Hepatic stellate cell (primary cell): Measurements from ENCODE around the gene MLXIP.
"Not testable (repeated sequence)": the region's sequence is repeated elsewhere in the genome, so short reads cannot be mapped to it uniquely, and the experiment has no call there.

Experiments
- DNase-seq: peaks from one replicate; pipeline ENCODE4 v3.0.0; 2011; ENCODE audit warnings: low spot score

Gene MLXIP

GRCh38 chr12:122096591-122097149, 18.1 kb downstream of the MLXIP start:
- DNase-seq: no peak

- DNase-seq: no peak
These were observed 19.0 kb downstream of the MLXIP start for GRCh38 chr12:122097584-122097926.

GRCh38 chr12:122097927-122098756, 19.6 kb downstream of the MLXIP start:
- DNase-seq: peak; percentile 87

DNA sequence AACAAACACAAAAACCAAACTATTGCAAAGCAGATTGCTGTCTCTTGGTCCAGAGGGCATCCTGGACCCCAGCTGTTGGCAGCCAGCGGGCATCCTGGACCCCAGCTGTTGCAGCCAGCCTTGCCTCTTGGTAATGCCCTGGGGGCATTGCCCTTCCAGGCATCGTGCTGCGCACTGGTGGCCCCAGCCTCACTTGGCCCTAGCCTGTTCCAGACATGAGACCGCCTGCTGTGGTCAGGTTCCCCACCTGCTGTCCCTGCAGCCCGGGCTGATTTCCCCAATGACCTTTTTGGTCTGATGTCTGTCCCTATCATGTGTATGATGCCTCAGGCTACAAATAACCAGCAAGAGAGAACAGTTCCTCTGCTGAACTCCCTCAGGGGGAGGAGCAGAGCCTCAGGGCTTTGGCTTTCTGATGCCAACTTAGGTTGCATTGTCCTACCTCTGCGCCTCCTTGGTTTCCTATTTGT, 20.8 kb downstream of the MLXIP start:
- DNase-seq: no peak

GRCh38 chr12:122099856-122100255, 21.3 kb downstream of the MLXIP start:
- DNase-seq: no peak

DNA sequence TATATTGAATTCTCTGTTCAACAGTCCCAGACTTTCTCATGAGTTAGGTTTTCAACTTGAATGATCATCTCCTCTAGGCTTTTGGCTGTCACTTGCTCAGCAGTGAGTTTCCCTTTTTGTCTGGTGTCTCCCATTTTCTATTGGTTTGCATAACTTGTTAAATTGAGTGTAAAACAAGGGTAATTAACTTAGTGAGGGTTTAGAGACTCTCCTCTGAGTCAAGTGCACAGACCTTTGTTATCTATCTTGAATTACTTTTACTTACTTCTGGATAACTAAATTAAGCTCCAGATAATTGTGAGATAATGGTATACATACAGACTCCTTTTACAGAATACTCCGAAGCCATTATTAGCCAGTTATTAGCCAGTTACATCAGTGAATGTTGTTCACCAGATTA, 22.0 kb downstream of the MLXIP start:
- no peak for DNase-seq

DNA sequence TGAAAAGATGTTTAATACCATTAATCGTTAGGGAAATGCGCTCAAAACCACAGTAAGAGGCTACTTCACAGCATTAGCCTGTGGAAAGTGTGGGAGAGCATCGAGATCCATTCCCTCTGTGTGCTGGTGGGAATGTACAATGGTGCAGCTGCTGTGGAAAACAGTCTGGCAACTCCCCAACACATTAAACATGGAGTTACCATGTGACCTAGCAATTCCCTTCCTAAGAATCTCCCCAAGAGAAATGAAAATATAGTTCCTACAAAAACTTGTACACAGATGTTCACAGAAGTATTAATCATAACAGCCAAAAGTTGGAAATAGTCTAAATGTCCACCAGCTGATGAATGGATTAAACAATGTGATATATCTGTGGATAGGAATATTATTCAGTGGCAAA, 23.8 kb downstream of the MLXIP start:
- DNase-seq: no peak

GRCh38 chr12:122104844-122105243, 26.3 kb downstream of the MLXIP start:
- no peak for DNase-seq

DNA sequence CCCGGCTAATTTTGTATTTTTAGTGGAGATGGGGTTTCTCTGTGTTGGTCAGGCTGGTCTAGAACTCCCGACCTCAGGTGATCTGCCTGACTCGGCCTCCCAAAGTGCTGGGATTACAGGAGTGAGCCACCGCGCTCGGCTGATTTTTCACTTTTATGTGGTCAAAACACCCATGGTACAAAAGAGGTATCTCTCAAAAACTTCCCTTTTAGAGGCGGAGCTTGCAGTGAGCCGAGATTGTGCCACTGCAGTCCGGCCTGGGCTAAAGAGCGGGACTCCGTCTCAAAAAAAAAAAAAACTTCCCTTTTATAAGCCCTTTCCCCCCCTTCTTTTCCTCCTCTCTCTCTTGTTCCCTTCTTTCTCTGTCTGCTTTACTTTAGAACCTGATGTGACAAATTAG, 26.9 kb downstream of the MLXIP start:
- not testable (repeated sequence) for DNase-seq

- no peak for DNase-seq
These were observed 28.3 kb downstream of the MLXIP start for GRCh38 chr12:122106843-122107242.

GRCh38 chr12:122107261-122107660, 28.7 kb downstream of the MLXIP start:
- peak; percentile 50 for DNase-seq

DNA sequence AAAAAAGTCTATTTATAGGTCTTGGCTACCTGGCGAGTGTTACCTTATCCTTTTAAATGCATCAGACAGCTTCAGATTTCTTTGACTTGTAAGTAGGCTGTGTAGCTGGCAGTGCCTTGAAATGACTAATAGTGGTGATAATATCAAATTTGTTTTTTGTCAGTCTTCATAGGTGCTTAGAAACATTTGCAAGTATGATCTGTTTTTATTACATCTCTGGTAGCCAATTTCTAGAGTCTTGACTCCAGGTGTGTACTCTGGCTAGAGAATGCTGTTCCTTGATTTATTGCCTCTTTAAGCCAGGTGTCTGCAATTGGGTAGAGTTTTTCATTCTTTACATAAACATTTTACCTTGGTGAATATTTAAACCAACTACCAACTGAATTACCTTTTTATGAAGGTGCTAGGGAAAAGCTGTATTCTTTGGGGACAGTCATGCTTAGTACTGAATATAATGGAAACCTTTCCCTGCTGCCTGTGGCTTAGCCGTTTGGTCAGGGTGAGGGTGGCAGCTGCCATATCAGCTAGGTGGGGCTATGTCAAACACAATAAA, 32.6 kb downstream of the MLXIP start:
- DNase-seq: no peak

DNA sequence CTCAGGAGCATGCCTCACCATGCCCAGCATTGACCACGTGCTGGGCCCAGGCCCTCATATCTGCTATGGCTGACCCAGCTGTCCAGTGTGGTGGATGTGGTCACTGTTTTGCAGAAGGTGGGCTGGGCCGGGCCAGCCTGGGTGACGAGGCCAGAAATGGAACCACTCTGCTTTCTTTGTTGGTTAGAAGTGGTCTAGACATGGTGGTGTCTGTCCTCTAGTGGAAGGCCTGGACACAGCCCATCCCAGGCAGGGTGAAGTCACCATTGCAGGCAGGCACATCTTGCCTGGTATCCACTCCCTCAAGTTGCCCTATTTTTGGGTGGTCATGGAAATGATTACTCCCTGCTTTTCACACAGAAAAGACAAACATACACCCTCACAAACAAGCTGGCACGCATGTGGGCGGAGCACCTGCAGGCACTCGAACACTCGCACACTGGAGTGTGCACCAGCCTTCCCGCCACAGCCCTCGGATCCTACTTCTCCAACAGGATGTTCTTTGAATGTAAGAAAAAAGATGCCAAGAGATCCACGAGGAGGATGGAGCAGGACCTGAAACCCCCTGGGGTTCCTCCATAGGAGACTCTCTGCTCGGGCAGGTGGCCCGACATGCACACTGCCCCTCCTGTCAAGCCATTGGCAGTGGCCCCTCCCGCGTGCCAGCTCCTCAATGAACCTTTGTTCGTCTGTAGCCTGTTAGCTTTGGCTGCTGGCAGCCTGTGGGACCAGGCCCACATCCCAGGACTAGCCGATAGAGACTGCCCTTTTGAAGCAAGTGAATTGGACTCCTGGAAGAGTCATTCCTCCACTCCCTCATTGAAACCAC, 38.4 kb downstream of the MLXIP start:
- no peak for DNase-seq

DNA sequence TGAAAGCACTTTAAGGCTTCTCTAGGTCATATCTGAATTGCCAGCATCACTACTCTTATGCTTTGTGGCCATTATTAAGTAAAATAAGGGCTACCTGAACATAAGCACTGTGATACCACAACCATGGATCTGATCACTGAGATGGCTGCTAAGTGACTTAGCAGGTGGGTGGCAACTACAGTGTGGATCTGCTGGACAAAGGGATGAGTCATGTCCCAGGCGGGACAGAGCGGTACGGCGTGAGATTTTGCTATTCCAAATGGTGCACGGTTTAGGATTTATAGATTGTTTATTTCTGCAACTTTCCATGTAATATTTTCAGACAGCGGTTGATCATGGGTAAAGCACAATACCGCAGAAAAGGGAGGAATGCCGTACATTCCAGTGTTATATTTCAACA, 39.4 kb downstream of the MLXIP start:
- no peak for DNase-seq

- not testable (repeated sequence) for DNase-seq
These were observed 42.8 kb downstream of the MLXIP start for GRCh38 chr12:122121341-122121740.

DNA sequence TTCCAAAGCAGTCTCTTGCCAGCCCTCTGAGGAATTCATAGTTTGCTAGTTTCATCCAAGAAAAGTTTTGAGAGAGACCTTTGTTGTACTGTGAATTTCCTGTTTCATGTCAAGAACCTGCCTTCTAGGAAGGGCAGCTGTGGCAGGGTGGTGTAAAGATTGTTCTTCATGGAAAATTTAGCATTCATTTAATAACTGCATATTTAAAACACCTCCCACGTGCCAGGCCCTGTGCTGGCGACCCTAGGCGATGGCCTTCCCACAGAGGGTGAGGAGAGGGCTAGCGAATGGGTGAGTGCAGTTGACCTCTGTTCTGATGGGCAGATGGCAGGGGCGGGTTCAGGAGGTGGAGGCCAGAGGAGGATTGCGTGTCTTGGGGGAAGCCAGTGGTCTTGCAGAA, 43.2 kb downstream of the MLXIP start:
- DNase-seq: no peak

GRCh38 chr12:122123051-122123760, 44.6 kb downstream of the MLXIP start:
- DNase-seq: peak; percentile 81

- no peak for DNase-seq
These were observed 45.2 kb downstream of the MLXIP start for GRCh38 chr12:122123761-122124145.

DNA sequence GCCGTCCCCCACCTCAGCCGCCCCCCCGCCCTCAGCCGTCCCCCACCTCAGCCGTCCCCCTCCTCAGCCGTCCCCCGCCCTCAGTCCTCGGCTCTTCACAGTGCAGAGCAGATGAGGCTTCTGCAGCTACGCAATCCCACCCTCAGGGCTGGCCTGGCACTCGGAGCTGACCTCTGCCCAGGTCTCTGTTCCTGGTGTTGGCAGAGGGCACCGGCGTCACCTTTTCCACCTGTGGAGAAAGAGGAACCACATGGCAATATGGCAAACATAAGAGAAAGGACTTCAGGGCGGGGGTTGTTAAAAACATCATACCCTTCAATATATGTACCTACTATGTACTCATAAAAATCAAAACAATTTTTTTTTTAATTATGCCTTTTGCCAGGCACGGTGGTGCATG, 45.8 kb downstream of the MLXIP start:
- DNase-seq: no peak

DNA sequence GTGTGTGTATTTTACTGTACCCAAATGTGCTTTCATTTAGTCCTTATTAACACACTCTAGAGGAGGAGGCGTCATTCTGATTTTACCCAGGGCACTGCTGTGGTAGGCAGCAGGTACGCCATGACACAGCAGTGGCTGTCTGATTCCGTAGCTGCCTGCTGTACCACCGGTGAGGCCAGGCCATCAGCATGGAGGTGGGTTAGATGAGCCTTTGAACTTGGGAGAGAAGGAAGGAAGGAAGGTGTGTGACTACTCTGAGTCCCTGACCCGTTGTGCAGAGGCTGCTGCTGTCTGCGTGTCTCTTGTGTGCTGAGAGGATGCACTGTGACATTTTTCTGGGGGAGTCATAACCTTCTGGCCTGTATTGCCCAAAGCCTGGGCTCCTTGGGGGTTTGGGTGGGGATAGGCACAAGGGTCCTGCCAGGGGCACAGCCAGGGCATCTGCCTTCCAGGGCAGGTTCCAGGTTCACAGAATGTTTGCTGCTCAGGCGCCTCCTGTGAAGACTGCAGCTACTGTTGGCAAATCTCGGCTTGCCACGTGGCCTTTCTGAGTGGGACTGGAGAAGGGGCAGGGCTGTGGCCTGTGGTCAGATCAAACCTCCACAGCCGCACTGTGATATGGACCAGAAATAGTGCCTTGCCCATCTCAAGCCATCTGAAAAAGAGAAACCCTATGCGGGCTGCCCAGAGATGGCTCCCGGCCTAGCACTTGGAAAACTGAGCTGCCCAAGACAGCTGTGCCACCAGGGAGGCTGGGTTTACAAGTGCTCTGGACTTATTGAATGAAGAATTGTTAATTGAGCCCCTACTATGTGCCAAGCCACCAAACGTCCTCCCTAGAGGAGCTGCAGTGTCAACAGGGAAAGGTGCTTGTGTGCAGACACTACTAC, 47.1 kb downstream of the MLXIP start:
- no peak for DNase-seq

DNA sequence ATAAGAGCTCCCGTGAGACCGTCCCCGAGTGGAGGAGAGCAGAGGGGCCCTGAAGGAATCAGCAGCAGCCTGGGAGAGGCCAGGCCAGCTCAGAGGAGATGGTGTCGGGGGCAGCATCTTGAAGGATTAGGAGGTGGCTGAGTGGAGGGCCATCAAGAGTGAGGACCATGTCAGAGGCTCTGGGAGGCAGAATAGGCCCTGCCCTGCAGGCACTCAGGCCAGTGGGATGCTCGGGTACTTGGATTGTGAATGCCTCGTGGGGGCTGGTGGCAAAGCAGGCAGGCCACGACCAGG, 47.7 kb downstream of the MLXIP start:
- no peak for DNase-seq
